SU-DHL-6 (cell line): ENCODE data around the gene SLC15A2.

Source experiments
- EZH2phosphoT487 ChIP-seq: fragments of 200-600 bp; sonication (generic), shearing (Covaris generic); conservative IDR thresholded peaks from 2 replicates; pipeline ENCODE4 v1.6.1; 2018; ENCODE audit warnings: mild to moderate bottlenecking, antibody characterized with exemption, low read length, moderate library complexity, mixed read lengths
- TF ChIP-seq, protein P1 (sequence below): fragments of 200-600 bp; sonication (generic); IDR thresholded peaks from one replicate; pipeline ENCODE4 v1.5.1; 2017; ENCODE audit warnings: antibody characterized with exemption, mild to moderate bottlenecking, low read length, moderate library complexity; ENCODE audit not compliant: insufficient read depth, poor library complexity, severe bottlenecking

DNA sequence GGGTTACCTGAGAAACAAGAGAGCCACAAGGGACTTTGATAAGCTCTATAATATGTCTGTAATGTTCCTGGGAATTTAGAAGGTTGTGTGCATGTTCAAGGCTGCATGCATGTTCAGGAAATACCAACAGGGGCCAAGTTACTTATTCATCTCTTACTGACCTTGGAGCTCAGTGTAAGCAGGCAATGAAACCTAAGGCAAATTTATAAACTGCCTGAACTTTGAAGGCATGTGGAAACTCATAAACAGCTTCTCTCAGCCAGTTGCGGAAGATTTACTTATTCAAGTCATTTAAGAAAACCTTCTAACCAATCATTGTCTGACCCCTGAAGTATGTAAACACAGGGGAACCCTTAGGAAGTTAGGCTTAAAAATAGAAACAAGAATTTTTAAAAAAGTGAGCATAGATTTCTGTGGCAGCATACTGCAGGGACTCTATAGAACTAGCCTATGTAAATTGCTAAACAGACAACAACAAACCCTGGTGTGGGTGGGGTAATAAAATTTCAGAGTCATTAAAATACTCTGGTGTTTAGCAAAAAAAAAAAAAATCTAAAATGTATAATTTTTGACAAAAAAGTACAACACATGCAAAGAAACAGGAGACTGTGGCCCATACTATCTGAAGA is 57.2 kb downstream of the SLC15A2 start:
- TF ChIP-seq, protein P1, sequence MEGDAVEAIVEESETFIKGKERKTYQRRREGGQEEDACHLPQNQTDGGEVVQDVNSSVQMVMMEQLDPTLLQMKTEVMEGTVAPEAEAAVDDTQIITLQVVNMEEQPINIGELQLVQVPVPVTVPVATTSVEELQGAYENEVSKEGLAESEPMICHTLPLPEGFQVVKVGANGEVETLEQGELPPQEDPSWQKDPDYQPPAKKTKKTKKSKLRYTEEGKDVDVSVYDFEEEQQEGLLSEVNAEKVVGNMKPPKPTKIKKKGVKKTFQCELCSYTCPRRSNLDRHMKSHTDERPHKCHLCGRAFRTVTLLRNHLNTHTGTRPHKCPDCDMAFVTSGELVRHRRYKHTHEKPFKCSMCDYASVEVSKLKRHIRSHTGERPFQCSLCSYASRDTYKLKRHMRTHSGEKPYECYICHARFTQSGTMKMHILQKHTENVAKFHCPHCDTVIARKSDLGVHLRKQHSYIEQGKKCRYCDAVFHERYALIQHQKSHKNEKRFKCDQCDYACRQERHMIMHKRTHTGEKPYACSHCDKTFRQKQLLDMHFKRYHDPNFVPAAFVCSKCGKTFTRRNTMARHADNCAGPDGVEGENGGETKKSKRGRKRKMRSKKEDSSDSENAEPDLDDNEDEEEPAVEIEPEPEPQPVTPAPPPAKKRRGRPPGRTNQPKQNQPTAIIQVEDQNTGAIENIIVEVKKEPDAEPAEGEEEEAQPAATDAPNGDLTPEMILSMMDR, result no peak
- TF ChIP-seq EZH2phosphoT487, result no peak
